Stimulated activated CD8-positive, alpha-beta memory T cell treated with anti-CD3 and anti-CD28 coated beads, Interleukin-15, amount 100 ng/mL, for 48 hours (primary cell): Measurements from ENCODE around the gene SLC39A5.
"Not testable (repeated sequence)": the region's sequence is repeated elsewhere in the genome, so short reads cannot be mapped to it uniquely, and the experiment has no call there.

ENCODE experiments used
- DNase-seq, 2 donors: peaks; one replicate each; pipeline ENCODE4 v3.0.0-alpha.2; 2020; ENCODE audit warnings: low read depth in 2 of 2

SLC39A5 gene

DNA sequence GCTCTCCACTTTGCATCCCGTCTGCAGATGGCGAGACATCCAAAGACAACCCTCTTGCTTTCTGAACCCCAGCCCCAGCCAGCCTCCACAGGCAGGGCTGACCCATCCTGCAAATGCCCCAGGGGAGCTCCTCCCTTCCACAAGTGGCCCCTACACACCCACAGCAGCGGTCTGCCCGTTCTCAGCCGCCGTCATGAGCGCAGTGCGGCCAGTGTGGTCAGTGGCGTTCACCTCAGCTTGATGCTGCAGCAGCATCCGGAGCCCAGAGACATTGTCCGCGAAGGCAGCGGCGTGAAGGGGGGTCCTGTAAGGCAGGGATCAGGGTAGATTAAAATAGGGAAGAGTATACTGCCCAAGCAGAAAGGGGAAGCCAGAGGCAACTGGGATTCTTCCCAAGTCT is 14.6 kb downstream of the SLC39A5 start:
- no peak for DNase-seq

GRCh38 chr12:56247923-56248322 is 18.1 kb downstream of the SLC39A5 start:
- DNase-seq, result no peak

GRCh38 chr12:56248711-56249110 is 18.9 kb downstream of the SLC39A5 start:
- no peak for DNase-seq

- DNase-seq, result no peak
Measured at GRCh38 chr12:56252649-56253048, 22.8 kb downstream of the SLC39A5 start.

DNA sequence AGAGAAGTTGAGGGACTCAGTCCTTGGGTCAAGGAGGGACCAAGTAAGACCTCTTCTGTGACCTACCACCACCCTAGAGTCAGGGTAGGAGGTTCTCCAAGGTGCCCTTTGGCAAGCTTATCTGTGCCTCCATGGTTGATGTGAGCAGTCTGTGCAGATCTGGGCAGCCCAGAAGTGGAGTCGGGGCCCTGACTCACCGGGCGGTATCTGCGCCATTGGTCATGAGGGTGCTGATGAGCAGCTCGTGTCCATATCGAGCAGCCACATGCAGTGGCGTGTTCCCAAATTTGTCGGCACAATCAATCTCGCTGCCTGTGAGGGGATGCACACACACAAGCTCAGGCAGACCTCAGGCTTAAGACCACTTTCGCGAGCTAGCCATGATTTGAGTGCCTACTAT is 23.2 kb downstream of the SLC39A5 start:
- no peak for DNase-seq

DNA sequence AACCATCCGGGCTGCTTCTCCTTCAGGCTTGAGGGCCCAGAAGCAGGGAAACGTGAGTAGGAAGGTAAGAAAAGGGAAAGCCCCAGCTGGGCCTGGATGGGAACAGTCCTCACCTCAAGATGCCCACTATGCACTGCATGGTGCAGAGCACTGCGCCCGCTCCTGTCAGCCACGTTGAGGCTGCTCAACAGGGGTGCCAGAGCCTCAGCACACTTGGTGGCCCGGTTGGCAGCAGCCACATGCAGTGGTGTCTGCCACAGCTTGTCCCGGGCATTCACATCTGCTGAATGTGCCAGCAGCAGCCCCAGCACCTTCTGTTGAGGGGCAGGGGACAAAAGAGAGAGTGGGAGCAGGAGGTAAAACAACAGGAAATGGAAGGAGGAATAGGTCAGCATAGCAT is 25.8 kb downstream of the SLC39A5 start:
- DNase-seq, result no peak

- no peak for DNase-seq
Measured at GRCh38 chr12:56256326-56256960, 26.6 kb downstream of the SLC39A5 start.

DNA sequence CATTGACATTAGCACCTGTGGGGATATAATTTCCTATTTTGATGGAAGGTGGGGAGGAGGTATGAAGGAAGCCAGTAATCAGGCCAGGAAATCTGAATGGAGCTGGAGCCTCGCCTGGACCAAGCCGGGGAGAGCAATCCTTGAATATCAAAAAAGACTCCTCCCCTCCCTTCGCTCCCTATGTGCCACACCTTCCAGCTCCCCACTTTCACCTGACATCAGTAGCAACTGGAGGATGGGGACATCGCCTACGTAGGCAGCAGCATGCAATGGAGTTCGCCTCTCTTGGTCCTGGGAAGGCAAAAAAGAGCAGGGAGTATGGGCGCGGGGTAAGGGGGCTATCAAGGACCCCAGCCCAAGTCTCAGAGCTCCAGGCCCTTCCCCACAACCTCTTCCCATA is 27.2 kb downstream of the SLC39A5 start:
- DNase-seq, result no peak

DNA sequence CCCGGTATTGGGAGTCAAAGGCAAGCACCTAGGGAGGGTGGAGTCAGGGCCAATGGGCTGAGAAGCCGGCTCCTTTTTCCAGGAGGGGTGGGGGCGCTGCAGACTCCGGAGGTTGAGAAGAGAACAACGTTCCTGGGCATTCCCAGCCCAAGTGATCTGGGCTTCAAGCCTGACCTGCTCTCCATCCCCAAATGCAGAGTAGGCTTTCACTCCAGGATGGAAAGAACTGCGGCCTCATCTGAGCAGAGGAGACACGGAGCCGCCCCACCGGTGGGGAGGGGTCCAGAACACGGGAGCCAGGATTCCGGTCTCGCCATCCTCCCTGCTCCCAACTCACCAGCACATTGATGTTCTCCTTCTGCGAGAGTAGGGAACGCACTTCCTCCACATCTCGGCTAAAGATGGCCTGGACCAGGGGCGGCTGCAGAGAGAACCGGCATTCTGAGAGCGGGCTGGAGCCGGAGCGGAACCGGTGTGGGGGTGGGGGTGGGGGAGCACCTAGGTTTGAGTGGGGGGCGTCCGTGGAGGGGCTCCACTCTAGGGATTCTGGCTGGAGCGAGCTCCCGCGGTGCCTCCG is 27.7 kb downstream of the SLC39A5 start:
- DNase-seq, result no peak

DNA sequence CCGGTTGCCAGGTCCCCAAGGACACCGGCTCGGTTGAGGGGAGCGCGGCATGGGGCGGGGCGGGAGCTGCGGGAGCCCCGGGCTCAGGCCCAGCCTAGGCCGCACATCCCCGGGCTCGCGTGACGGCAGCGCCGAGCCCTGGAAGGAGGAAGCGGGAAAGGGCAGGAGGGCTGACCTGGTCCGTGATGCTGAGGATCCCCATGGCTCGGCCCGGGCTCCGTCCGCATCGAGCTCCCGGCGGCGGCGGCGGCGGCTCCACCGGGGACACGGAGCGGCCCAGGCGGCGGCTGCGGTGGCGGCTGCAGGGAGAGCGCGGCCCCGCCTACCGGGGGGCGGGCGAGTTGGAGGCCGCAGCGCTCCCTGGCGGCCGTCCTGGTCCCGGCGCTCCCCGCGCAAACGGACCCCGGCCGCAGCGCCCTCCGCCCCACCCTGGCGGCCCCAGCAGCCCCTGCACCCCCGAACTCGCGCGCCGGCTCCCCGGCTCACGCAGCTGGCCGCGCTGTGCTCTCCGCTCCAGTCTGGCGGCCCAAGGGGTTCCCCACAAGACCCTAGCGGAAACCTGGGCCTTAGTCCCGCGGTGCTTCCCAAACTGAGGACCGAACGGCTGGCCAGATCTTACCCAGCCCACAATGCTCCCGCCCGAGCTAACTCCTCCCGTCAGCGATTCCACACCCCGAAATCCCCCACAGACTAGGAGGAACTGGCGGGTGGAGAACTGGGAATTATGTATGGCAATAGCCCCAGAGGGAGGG is 28.4 kb downstream of the SLC39A5 start, which contains the start of gene ANKRD52:
TSS of gene ANKRD52 (minus strand) at position 317 of the 752 bp plus-strand sequence. CDS start at position 202, 115 bp downstream.
- DNase-seq, result peak; percentile 71 to 74

- no peak for DNase-seq
Measured at GRCh38 chr12:56258820-56259183, 29.0 kb downstream of the SLC39A5 start.

DNA sequence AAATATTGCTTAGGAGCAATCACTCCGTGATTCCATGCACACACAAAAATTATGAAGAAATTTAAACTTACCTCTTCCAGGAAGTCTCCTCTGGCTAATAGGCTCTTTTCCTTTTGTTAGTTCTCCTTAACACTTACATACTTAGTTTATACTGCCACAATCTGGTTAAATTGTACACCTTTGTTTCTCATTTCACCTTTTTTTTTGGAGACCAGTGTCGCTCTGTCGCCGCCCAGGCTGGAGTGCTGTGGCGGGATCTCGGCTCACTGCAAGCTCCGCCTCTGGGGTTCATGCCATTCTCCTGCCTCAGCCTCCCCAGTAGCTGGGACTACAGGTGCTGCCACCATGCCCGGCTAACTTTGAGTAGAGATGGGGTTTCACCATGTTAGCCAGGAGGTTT is 30.5 kb downstream of the SLC39A5 start:
- DNase-seq, result no peak

GRCh38 chr12:56260921-56261320 is 31.1 kb downstream of the SLC39A5 start:
- no peak for DNase-seq

DNA sequence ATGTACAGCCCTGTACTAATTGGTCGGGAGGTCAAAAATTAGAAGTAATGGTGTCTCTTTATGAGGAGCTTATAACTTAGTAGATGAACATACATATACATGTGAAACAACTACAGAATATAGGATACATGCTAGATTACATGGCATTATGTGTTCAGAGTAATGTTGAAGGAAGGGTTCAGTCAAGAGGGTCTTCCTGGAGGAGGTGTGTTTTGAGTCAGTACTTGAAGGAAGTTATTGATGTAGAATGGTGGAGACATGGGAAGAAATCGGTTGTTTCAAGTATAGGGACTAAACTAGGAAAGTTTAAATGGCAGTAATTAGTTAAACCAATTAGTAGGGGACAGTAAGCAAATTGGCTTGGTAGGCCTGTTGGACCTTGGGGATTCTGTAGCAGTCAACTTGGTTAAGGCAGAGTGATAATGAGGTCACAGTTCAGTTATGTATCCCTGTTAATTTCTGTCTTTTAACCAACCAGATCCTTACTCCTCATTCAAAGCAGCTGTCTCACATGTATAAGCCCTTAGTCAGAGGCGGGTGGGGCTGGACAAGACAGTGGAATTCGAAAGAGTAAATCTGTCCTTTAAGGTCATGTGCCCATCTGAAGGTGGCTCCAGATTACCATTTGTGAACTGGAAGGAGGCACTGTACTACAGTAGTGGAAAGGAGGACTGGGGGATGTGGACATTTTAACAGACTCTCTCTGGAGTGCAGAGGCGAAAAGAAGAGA is 31.8 kb downstream of the SLC39A5 start:
- no peak for DNase-seq

DNA sequence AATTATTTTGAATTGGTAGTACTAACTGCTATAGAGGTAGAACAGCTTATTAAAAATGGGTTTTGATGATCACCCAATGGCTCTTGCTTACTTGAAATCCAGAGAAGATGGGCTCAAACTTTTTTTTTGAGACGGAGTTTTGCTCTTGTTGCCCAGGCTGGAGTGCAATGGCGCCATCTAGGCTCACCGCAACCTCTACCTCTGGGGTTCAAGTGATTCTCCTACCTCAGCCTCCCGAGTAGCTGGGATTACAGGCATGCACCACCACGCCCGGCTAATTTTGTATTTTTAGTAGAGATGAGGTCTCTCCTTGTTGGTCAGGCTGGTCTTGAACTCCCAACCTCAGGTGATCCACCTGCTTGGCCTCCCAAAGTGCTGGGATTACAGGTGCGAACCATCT is 33.1 kb downstream of the SLC39A5 start:
- DNase-seq, result not testable (repeated sequence)

DNA sequence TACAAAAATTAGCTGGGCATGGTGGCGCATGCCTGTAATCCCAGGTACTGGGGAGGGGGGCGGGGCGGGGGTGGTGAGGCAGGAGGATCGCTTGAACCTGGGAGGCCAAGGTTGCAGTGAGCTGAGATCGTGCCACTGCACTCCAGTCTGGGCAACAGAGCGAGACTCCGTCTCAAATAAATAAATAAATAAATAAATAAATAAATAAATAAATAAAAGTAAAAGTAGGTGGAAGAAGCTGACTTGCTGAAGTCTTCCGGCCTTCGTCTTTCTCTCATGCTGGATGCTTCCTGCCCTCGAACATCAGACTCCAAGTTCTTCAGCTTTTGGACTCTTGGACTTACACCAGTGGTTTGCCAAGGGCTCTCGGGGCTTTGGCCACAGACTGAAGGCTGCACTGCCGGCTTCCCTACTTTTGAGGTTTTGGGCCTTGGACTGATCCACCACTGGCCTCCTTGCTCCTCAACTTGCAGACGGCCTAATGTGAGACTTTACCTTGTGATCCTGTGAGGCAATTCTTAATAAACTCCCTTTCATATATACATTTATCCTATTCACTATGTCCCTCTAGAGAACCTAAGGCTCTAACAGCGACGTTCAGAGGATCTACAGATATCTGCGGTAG is 36.3 kb downstream of the SLC39A5 start:
- DNase-seq, result not testable (repeated sequence)

DNA sequence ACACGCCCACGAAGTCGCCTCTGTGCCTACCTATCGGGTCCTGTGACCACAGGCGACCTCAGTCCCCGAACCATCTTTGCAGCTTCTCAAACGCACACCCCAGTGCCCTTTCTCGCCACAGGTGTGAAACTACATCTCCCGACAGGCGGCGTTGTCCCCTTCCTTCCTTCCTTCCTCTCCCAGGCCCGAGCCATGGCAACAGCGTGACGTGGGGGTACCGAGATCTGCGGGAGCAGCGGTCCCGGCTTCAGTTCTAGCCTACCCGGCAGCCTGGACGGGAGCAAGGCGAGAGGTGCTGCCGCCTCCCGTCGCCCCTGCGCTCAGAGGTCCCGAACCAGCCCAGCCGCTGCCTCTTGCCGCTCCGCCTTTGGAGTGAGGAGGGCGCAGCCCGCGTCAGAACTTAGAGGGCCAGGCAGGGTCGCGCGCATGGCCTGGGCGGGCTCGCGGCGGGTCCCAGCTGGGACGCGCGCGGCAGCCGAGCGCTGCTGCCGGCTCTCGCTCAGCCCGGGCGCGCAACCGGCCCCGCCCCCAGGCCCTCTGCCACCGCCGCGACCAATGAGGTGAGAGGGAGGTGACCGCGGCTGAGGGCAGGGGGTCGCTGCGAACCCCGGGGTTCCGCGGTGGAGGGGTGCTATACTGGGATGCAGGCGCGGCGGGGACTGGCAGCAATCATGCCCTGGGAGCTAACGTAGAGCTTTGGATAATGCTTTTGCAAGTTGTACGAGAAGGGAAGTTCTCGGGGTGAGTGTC is 37.0 kb downstream of the SLC39A5 start, which contains the start of gene COQ10A:
TSS of gene COQ10A (plus strand) at position 250 of the 750 bp plus-strand sequence. CDS start at position 427, 177 bp downstream.
- peak; percentile 76 to 79 for DNase-seq

DNA sequence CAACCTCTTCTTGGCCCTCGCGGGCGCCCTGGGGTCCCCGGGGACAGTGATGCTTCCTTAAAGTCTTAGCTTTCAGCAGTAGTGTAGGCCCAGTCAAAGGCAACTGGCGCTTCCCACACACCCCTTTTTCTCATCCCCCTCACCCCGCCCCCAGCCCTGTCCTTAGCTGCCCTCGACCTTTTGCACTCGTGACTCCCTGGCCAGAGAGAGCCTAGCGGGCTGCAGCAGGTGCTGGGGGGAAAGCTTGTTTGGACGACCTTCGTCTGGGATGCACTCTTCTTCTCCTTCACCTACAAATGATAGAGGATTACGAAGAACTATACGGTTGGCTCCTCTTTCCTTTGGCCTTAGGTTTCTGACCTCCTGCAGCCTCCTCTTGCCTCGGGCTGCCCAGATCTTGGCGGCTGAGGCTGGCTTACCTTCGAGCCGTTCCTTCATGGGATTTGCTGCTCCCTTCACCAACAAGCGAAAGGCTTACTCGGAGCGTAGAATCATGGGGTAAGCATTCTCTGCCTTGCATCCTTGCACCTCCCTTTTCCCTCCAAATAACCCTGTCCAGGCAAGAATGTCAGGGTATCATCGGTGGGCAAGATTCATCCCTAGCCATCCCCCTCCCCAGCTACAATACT is 37.7 kb downstream of the SLC39A5 start:
- DNase-seq, result no peak

DNA sequence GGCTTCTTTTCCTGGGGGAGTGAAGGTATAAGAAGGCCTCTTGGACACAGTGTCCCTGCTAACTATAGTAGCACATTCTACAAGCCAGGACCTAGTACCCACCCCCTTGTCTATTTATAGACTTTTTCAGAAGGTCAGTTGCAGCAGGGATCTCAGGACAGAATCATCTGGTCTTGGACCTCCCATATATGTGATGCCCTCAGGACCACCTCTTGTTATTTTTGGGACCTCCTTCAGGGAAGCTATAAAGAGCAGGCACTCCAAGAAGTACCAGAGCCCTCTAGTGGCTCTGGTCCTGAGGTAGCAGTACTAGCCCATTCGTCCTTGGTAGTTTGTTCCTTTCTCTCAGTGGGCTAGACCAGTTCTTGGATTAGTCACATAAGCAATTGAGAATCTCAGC is 41.2 kb downstream of the SLC39A5 start:
- DNase-seq, result no peak

DNA sequence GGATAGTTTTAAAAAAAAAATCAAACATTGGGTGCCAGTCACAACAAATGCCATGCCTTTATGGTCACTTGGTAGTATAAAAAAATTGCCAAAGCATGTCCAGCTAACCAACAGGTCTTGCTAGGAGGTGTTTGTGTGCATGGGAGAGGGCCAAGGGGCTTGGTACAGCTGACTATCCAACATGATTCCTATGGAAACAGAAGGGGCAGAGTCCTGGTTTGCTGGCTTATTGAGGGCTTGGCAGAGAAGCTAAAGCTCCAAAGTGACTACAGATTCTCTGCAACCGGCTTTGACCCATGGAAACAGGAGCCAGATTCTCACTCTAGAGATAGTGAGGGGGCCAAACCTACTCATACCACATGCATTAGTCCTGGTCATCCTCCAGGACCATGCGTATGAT is 42.6 kb downstream of the SLC39A5 start:
- DNase-seq, result not testable (repeated sequence)

- DNase-seq, result no peak
Measured at GRCh38 chr12:56274299-56274698, 44.4 kb downstream of the SLC39A5 start.
